Testis (tissue), 3 donors: ENCODE measurements around the gene PSTK. TPM values are rescaled to one million over a fixed set of nuclear protein-coding genes. Genes with fewer than 3 reads are reported as not detected.

Source experiments
- DNase-seq: peaks from one replicate; pipeline ENCODE4 v3.0.0-alpha.2; 2019
- H3K27ac ChIP-seq, 2 donors: fragments of 200-600 bp; sonication (generic); one replicate each; pipeline ENCODE4 v1.5.1; 2019
- H3K27me3 ChIP-seq: fragments of 200-600 bp; sonication (generic); one replicate; pipeline ENCODE4 v1.5.1; 2019
- H3K36me3 ChIP-seq: fragments of 200-600 bp; sonication (generic); one replicate; pipeline ENCODE4 v1.5.1; 2017; ENCODE audit warnings: low read depth; ENCODE audit errors: missing control alignments
- H3K4me1 ChIP-seq: fragments of 200-600 bp; sonication (generic); one replicate; pipeline ENCODE4 v1.5.1; 2019
- H3K4me3 ChIP-seq, 2 donors: fragments of 200-600 bp; sonication (generic); one replicate each; pipeline ENCODE4 v1.5.1; 2017 to 2019
- H3K9me3 ChIP-seq: fragments of 200-600 bp; sonication (generic); one replicate; pipeline ENCODE4 v1.5.1; 2017
- CTCF ChIP-seq, 3 experiments: fragments of 450-650 bp in 2 of 3; fragments of 200-600 bp in 1 of 3; sonication (generic) in 1 of 3; IDR thresholded peaks; one replicate each; pipeline ENCODE4 v1.5.1; 2016 to 2019; ENCODE audit warnings: antibody characterized with exemption in 3 of 3, mild to moderate bottlenecking in 2 of 3, moderate library complexity in 1 of 3
- POLR2A ChIP-seq: fragments of 450-650 bp; IDR thresholded peaks from one replicate; pipeline ENCODE4 v1.6.1; 2017; ENCODE audit warnings: antibody characterized with exemption, mild to moderate bottlenecking, moderate library complexity
- WGBS, 2 donors: methylation state at CpG; one replicate each; pipeline ENCODE4 v1.1.5; 2018; 5-methylcytosine and 5-hydroxymethylcytosine counted together
- intact Hi-C: fragments of 100-400 bp; cut with DNase I; formaldehyde crosslinking; loops from one replicate; pipeline ENCODE4 v1.15.1; 2023; ENCODE audit warnings: low total_unique reads
- polyA plus RNA-seq: library from polyadenylated mRNA; stranded (reverse); fragments of 350-450 nt; fragmentation: Illumina TruSeq; extraction: RNeasy Lipid Tissue Mini Kit (QIAGEN cat#74804); gene quantifications from one replicate; pipeline ENCODE4 v1.2.3, GENCODE V29; 2014; ENCODE audit warnings: low read depth, low replicate concordance; ENCODE audit not compliant: insufficient read depth
- total RNA-seq, 2 donors: library from RNA; depleted of rRNA; stranded (reverse); fragments of >200 nt; gene quantifications; one replicate each; pipeline ENCODE4 v1.2.3, GENCODE V29; 2016

The PSTK gene
- total and polyA plus RNA-seq, 3 donors from 2014 or later: 12.1 to 19.1 (median 15.7) TPM

DNA sequence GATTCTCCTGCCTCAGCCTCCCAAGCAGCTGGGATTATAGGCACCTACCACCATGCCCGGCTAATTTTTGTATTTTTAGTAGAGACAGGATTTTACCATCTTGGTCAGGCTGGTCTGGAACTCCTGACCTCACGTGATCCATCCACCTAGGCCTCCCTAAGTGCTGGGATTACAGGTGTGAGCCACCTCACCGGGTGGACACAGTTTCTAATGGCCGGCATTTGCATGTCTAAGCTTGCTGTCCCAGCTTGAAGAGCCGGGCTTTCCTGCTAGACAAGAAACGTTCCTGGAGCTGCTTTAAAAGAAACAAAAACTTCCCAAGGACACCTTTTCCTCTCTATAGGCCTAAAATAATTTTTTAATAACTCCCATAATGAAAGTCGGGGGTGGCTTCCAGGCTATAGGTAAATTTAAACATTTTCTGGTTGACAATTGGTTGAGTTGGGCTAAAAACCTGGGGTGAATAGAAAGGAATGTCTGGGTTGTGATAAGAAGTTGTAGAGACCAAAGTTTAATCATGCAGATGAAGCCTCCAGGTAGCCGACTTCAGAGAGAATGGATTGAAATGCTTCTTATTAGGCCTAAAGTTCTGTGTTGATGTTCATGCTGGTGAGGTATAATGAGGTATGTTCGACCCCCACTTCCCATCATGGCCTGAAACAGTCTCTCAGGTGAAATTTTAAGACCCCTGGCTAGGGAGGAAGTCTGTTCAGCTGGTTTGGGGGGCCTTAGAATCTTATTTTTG is 37.4 kb downstream of the PSTK start:
- Histone ChIP-seq H3K4me3 (no peak overlapping the region), H3K36me3 (no peaks in the 10 kb centered on the region), H3K27me3 (no peaks in the 10 kb centered on the region), H3K27ac (no peak overlapping the region), H3K4me1 (no peaks in the 10 kb centered on the region), H3K9me3 (no peaks in the 10 kb centered on the region)
- TF ChIP-seq POLR2A (no peak), CTCF (IDR thresholded peaks at IDR 0.05) (no peak)
- WGBS, 2 donors: 73 to 76% methylated on average over 9 of the region's 9 CpGs
- DNase-seq: no peak
- intact Hi-C loops: no loop called here

GRCh38 chr10:123018531-123018930 is 38.3 kb downstream of the PSTK start:
- Histone ChIP-seq H3K27me3 (no peaks in the 10 kb centered on the region), H3K4me3 (no peak overlapping the region), H3K27ac (no peak overlapping the region), H3K9me3 (no peaks in the 10 kb centered on the region), H3K36me3 (no peaks in the 10 kb centered on the region), H3K4me1 (no peaks in the 10 kb centered on the region)
- 83 to 88% methylated on average over 7 of the region's 7 CpGs for WGBS, 2 donors
- intact Hi-C loops: no loop called here
- TF ChIP-seq CTCF (IDR thresholded peaks at IDR 0.05) (no peak), POLR2A (no peak)
- DNase-seq: no peak

- Histone ChIP-seq H3K27me3 (no peaks in the 10 kb centered on the region), H3K36me3 (no peaks in the 10 kb centered on the region), H3K4me1 (no peaks in the 10 kb centered on the region), H3K9me3 (no peaks in the 10 kb centered on the region), H3K27ac (no peak overlapping the region), H3K4me3 (no peak overlapping the region)
- DNase-seq: no peak
- intact Hi-C loops: no loop called here
- no peak for TF ChIP-seq POLR2A
- no peak for TF ChIP-seq CTCF (IDR thresholded peaks at IDR 0.05)
- 58 to 62% methylated on average over 3 of the region's 3 CpGs for WGBS, 2 donors
These were observed 39.1 kb downstream of the PSTK start for GRCh38 chr10:123019264-123019663.

GRCh38 chr10:123019941-123020703 is 39.9 kb downstream of the PSTK start:
- Histone ChIP-seq H3K4me3 (no peak overlapping the region), H3K9me3 (no peaks in the 10 kb centered on the region), H3K4me1 (no peaks in the 10 kb centered on the region), H3K27ac (no peak overlapping the region), H3K27me3 (no peaks in the 10 kb centered on the region), H3K36me3 (no peaks in the 10 kb centered on the region)
- 77 to 80% methylated on average over 1 of the region's 1 CpG for WGBS, 2 donors
- intact Hi-C loops: no loop called here
- TF ChIP-seq POLR2A: no peak
- no peak for TF ChIP-seq CTCF (IDR thresholded peaks at IDR 0.05)
- no peak for DNase-seq
